Suppressor macrophage treated with lipopolysaccharide for 4 hours (primary cell): Measurements from ENCODE around the gene FZR1.

Experiments
- DNase-seq: peaks from one replicate; pipeline ENCODE4 v3.0.0-alpha.2; 2020

Gene FZR1

DNA sequence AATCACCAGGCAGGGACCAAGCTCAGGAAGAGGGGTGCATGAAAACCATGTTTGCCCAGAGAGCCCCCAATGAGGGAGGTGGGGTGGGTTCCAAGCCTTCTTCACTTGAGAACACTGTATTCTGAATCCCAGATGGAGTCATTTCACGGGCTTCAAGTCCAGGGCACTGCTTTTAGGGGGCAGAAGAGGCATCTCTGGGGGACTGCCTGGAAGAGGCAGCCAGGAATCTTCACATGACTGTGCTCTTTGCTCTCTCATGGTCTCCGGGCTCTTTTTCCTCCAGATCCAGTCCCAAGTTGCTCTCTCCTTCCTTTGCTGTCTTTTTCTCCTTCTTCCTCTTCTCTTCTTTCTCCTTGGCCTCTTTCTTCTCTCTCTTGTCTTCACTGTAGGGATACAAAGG is 31.5 kb upstream of the FZR1 start:
- no peak for DNase-seq

DNA sequence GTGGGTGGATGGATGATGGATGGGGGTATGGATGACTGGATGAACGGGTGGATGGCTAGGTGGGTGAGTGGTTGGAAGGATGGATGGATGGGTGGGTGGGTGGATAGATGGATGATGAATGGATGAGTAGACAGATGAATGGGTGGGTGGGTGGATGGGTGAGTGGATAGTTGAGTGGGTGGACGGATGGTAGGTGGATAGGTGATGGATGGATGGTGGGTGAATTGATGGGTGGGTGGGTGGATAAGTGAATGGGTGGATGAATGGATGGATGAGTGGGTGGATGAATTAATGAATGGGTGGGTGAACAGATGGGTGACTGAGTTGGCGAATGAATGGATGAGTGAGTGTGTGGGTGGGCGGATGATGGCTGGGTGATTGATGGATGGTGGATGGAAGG is 30.7 kb upstream of the FZR1 start:
- DNase-seq: no peak

DNA sequence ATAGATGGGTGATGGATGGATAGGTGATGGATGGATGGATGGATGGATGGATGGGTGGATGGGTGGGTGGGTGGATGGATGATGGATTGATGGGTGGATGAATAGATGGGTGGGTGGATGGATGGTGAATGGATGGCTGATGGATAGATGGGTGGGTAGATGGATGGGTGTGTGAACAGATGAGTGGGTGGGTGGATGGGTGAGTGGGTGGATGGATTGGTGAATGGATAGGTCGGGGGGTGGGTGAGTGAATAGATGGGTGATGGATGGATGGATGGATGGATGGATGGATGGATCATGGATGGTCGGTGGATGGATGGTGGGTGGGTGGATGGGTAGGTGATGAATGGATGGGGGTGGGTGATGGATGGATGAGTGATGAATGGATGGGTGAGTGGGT is 29.3 kb upstream of the FZR1 start:
- DNase-seq: no peak

DNA sequence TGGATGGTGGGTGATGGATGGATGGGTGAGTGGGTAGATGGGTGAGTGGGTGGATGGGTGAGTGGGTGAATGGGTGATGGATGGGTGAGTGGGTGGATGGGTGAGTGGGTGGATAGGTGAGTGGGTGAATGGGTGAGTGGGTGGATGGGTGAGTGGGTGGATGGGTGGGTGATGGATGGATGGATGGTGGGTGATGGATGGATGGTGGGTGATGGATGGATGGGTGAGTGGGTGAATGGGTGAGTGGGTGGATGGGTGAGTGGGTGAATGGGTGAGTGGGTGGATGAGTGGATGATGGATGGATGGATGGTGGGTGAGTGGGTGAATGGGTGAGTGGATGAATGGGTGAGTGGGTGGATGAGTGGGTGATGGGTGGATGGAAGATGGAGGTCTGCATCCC is 28.6 kb upstream of the FZR1 start:
- no peak for DNase-seq

DNA sequence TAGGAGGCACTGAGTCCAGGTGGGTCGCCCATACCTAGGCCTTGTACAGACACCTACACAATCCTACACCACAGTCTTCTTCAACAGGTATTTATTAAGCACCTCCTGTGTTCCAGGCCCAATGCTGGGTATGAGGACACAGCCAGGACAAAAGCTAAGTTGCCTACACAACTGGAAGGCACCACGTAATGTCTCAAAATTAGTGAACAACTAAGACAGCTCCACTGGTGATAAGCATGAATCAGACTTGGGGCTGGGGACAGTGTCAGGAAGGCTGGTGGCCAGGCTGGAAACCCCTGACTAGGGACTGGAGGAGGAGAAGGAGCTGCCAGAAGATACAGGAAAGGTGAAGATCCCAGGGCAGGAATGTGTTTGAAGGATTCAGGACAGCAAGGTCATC is 28.2 kb upstream of the FZR1 start:
- no peak for DNase-seq

DNA sequence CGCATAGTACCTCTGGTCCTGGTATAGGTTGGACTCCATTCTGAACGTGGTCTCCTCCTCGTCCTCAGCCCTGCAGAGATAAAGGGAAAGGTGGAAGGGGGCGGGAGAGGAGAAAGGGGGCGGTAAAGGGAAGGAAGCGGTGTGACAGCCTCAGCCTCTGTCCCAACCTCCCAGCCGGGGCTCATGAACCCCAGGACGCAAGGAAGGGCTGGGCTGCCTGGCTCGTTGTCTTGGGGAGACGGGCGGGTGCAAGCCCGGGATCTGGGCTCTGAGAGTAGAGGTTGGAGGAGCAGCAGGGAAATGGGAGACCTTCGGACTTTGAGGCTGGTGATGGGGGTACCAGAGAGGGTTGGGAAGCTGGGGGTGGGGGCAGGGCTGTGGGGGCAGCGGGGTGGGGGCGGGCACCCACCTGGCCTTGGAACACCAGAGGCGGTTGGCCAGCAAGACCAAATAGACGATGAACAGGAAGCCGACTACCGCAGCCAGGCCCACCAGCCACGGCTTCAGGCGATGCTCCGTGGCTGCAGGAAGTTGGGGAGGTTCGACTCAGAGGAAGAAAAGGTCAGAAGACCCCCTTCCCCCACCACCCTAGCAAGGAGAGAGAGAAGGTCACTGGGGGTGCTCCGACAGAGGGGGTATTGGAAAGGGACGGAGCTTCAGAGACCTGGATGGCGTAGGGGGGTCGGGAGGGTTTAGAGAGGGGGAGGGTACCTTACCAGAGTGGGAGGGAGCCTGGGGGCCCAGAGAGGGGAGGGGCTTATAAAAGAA is 27.5 kb upstream of the FZR1 start:
- no peak for DNase-seq

DNA sequence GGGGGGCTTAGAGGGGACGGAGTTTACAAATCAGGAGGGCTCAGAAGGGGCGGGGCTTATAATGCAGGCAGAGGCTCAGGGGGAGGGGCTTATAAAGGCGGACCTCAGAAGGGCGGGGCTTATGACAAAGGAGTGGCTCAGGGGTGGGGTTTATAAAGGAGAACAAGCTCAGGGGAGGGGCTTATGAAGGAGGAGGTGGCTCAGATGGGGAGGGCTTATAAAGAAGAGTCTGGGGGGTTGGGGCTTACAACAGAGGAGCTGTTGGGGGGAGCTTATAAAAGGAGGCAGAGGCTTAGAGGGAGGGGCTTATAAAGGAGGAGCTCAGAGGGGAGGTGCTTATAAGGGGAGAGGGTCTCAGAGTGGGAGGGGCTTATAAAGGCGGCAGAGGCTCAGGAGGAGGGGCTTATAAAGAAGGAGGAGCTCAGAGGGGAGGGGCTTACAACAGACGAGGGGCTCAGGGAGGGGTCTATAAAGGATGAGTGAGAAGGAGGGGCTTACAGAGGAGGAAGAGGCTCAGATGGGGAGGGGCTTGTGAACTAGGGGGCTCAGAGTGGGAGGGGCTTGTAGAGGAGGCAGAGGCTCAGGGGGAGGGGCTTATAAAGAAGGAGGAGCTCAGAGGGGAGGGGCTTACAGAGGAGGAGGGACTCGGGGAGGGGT is 26.8 kb upstream of the FZR1 start:
- peak; percentile 63 for DNase-seq

DNA sequence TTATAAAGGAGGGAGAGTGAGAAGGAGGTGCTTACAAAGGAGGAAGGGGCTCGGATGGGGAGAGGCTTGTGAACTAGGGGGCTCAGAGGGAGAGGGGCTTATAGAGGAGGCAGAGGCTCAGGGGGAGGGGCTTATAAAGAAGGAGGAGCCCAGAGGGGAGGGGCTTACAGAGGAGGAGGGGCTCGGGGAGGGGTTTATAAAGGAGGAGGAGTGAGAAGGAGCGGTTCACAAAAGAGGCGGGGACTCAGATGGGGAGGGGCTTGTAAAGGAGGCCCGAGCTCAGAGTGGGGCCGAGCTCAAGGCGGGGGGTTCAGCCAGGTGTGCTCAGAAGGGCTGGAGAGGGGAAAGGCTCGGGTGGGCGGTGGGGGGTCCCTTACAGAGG is 26.3 kb upstream of the FZR1 start:
- DNase-seq: no peak

DNA sequence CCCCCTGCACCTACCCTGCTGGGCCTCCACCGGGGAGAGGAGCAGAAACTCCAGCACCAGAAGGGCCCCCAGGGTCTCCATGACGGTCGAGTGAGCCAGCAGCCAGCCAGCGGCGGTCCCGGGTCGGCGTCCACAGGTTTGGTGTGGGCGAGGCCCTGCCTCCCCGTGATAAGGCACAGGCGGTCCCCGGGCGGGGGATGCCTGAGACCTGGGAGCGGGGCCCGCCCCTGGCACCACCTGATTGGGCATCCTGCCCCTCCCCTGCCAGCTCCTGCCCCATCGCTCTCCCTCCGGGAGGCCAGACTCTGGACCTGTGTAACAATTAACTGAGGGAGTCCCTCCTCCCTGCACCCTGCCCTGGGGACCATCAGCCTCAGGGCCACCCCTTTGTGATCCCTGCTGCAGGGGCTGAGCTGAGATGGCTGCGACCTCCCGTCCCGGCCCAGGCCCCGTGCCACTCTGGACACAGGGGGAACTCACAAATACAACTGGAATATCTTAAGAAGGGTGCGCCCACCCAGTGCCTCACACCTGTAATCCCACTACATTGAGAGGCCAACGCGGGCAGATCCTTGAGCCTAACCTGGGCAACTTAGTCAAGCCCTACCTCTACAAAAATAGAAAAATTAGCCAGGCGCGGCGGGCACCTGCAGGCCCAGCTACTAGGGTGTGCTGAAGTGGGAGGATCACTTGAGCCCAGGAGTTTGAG is 25.6 kb upstream of the FZR1 start, which contains the start of gene SMIM24:
TSS of gene SMIM24 (minus strand) at position 143 of the 709 bp plus-strand sequence. CDS start at position 81, 62 bp downstream.
- no peak for DNase-seq

DNA sequence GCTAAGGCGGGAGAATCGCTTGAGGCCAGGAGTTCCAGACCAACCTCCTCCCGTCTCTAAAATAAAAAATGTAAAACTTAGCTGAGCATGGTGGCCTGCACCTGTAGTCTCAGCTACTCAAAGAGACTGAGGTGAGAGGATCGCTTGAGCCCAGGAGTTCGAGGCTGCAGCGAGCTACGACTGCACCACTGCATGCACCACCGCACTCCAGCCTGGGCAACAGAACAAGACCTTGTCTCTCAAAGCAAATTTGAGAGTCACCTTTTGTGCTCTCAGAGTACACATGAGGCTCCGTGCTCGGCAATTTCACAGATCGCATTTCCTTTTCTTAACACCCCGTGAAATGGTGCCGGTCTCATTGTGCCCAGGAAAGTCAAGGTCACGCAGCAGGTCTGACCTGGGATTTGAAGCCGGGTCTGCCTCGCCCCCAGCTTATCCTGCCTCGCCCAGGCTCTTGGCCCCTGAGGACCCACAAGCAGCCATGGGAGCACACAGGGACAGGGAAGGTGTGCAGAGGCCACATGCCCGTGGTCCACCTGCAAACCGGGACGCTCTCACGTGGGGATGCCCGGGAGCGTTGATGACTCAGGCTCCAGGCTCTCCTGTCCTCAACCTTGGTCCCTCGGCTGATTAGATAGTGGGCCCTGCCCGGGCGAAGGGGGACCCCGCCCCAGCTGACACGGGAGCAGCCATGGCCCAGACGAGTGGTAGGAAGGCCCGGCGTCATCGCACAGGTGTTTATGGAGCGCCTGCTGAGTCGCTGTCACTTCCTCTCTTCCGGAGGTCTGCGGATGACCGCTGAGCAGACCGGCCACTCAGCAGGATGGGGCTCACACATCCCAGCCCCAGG is 24.6 kb upstream of the FZR1 start:
- DNase-seq: no peak

DNA sequence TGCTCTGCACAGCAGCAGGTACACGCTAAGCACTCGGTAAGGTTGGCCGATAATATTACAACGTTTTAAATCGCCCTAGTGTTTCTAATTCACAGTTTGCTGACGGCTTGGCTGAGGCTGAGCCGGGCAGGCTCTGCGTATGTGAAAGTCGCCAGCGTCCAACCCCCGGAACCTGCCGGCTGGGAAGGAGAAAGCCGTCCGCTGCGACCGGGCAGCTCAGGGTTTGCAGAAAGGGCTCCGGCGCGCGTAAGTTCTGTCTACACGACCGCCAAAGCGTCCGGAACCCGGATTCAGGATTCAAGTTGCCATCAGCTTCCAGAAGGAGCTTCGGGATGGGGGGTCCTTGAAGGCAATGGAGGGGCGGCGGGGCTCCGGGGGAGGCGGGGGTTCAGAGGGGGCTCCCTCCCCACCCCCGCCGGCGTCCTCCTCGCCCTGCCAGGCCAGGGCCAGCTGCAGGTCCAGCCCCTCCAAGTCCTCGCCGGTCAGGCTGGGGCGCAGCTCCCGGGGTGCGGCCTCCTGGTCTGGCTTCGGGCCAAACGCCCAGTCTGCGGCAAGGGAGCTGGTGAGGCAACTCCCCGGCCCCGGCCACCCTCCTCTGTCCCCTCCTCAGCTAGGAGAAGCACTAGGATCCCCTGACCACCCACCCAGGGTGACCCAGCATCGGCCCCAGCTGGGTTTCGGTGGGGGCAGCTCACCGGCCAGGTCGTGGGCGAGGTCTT is 23.4 kb upstream of the FZR1 start:
- DNase-seq: no peak

DNA sequence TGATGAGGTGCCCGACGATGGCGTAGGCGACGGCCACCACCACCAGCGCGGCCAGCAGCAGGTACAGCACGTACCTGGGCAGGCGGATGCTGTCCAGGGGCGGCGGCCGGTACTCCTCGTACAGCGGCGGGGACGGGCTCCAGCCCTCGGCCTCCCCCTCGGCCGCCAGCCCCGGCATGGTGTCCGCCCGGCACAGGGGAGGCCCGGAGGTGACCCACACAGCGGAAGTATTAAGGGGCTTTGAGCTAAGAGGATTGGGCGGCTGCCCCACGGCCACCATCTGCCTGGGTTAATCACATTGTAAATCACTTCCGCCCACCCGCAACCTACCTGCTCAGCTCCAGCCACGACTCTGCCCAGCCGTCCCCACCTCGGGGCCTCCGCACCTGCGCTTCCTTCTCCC is 22.9 kb upstream of the FZR1 start, which contains the start of gene SMIM44:
TSS of gene SMIM44 (minus strand) at position 216 of the 403 bp plus-strand sequence. CDS start at position 178, 38 bp downstream.
- no peak for DNase-seq

DNA sequence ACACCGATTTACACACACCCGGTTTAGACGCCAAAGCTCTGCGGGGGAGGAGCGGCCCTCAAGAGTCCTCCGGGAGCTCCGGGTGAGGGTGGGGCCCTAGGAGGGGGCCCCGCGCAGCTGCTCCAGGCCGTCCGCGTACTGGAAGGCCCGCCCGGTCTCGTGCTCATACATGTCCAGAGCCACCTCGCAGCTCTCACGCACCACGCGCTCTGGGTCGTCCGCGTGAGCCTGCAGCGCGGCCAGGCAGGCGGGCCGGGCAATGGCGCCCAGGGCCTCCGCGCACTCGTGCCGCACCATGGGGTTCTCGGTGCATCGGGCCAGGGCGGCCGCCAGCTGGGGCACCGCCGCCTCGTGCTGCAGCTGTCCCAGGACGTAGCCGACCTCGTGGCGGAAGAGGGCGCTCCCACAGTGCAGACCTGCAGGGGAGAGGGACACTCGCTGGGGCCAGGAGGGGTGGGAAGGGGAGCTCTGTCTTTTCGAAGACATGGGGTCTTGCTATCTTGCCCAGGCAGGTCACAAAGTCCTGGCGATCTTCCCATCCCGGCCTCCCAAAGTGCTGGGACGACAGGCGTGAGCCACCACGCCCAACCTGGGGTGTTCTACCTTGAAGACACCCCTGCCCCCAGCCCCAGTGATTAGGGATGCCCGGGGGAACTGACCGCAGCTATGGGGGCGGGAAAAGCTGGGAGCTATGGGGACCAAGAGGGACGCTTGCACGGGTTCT is 14.6 kb upstream of the FZR1 start:
- DNase-seq: no peak

DNA sequence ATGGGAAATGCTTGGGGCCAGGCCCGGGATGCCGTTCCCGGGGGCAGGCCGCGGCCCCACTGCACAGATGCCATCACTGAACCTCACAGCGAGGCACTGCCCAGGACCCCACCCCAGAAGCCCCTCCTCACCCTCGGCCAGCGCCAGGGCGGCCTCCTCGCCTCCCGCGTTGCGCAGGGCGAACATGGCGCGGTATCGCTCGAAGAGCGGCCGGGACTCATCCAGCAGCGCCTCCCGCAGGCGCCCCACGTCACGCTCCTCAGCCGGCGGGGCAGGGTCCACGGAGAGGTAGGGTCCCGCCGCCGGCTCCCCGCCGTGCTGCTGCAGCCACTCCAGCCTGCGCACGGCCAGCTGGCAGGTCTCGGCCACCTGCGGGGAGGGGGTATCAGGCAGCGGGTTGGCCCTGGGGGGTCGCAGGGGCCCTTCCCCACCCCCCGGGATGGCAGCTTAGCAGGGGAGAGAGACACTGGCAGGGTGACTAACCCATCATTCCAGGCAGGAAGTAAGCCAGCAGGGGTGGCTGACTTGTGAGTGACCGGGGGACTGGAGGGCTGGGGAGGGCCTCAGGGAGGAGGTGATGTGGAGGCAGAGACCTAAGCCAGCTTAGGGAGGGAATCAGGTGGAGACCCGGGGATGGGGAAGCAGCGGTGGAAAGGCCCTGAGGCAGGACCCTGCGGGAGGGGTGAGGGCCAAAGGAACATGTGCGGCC is 13.8 kb upstream of the FZR1 start:
- no peak for DNase-seq

DNA sequence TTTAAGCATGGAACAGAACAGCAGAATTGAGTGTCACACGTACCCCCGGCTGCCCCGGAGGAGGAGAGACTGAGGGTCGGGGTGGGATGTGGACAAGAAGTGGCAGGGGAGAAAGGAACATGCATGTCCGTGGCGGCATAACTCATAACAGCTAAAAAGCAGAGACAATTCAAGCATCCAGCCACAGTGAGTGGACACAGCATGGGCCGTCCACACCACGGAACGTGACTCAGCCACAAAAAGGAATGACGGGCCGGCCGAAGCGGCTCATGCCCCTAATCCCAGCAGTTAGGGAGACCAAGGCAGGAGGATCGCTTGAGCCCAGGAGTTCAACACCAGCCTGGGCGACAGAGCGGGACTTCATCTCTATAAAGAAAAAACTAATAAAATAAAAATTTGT is 13.2 kb upstream of the FZR1 start:
- DNase-seq: no peak

DNA sequence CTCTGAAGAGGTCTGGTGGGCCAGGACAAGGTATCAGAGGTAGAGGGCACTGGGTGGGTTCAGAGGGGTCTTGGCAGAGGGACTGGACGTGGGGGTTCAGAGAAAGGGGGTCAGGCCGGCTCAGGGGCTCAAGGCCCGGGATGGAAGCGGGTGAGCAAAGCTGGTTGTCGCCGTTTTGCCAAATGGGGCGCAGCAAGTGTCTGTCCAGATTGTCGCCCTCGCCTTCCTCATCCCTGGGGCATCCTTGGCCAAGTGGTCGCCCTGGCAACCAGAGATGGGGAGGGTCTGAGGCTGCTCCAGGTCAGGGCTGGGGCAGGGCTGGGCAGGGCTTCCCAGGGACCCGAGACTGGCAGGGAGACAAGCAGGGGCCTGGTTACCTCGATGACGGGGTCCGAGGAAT is 12.5 kb upstream of the FZR1 start:
- no peak for DNase-seq

DNA sequence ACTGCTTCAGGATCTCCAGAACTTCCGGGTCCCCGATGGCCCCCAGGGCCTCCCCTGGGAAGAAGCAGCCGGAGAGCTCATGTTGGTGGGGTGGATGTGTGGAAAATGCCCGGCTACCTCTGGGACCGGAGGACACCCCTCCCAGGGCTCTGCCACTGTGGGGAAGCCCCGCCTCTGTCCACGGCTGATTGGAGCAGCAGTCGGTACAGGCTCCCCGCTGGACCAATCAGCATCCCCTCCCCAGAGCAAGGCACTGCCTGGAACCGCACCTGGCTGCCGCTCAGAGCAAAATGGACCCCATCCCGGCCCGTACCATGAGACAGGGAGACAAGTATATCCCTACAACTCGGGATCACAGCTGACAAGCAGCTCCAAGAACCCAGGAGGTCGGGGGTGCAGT is 12.1 kb upstream of the FZR1 start:
- no peak for DNase-seq

DNA sequence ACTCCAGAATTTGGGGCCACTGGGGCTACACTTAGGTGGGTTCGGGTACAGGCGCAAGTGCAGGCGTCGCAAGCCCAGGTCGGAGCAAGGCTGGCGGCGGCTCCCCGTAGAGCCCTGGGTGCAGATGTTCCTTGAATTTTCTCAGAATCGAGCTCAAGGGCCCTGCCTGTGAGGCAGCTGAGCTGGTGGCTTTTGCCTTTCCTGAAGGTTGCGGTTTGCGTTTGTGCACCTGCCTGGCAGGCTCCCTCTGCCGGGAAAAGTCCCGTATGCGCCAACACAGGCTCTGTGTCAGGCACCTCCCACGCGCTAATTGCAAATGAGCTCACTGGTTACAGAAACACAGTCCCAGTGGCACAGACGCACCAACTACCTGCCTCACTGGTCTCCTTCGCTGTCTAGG is 11.6 kb upstream of the FZR1 start:
- DNase-seq: no peak

DNA sequence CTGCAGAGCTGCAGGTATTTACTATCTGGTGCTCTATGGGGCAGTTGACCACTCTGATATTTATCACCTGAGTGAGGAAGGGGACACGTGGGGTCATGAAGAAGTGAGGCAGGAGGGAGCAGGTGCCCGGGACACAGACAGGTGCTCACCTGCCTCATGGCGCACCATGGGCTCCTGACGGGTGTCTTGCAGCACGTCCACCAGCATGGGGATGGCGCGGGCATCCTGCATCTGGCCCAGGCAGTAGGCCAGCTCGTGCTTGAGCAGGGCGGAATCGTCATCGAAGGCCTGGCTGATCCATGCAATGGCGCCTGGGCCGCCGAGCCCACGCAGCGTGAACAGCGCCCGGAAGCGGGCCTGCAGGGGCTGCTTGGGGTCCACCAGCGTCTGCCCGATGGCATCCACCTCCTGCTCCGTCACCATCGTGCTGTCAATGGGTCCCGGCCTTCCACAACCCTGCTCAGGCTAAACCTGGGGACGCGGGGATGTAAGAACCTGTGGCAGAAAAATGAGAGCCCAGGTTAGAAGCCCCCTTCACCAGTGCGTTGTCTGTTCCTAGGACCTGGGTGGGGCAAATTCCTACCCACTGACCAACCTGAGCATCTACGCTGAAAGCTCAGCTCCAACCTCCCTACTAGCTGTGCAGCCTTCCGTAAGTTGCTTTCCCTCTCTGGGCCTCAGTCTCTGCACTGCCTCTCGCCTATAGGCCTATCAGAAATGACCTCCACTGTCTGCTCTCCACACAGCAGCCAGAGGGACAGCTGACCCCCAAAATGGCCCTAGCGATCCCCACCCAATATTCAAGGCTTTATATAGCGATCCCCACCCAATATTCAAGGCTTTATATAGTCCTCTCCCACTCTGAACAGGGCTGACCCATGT is 9.5 kb upstream of the FZR1 start:
- no peak for DNase-seq
